Gastrocnemius medialis (tissue), 4 donors: Measurements from ENCODE around the gene AMZ2. TPM values are rescaled to one million over a fixed set of nuclear protein-coding genes. Genes with fewer than 3 reads are reported as not detected.
"Not testable (repeated sequence)": the region's sequence is repeated elsewhere in the genome, so short reads cannot be mapped to it uniquely, and the experiment has no call there.

Experiments used
- ATAC-seq, 2 donors: fragments of 150-250 bp; one replicate each; pipeline ENCODE4 v1.9.1; 2016
- DNase-seq, 2 donors: peaks; one replicate each; pipeline ENCODE4 v3.0.0-alpha.2; 2019
- H3K27ac ChIP-seq, 4 donors: fragments of 200-600 bp; sonication (generic); 1 replicate in 1 of 4; 2 replicates in 3 of 4; pipeline ENCODE4 v1.5.1; 2016 to 2018; ENCODE audit warnings: mild to moderate bottlenecking in 2 of 4, moderate library complexity in 1 of 4
- H3K27me3 ChIP-seq, 3 donors: fragments of 200-600 bp; sonication (generic) in 2 of 3; 1 replicate in 1 of 3; 2 replicates in 2 of 3; pipeline versions ENCODE4 v1.5.1 to v1.6.0; 2016 to 2019; ENCODE audit warnings: mild to moderate bottlenecking in 1 of 3, moderate library complexity in 1 of 3
- H3K36me3 ChIP-seq, 2 donors: fragments of 200-600 bp; sonication (generic) in 1 of 2; one replicate each; pipeline ENCODE4 v1.5.1; 2017 to 2018
- H3K4me1 ChIP-seq, 2 donors: fragments of 200-600 bp; sonication (generic) in 1 of 2; one replicate each; pipeline ENCODE4 v1.5.1; 2016 to 2017; ENCODE audit warnings: mild to moderate bottlenecking in 2 of 2
- H3K4me3 ChIP-seq, 4 donors: fragments of 200-600 bp; sonication (generic) in 3 of 4; 1 replicate in 1 of 4; 2 replicates in 3 of 4; pipeline ENCODE4 v1.5.1; 2016 to 2019; ENCODE audit warnings: mild to moderate bottlenecking in 2 of 4
- H3K9me3 ChIP-seq, 3 donors: fragments of 200-600 bp; sonication (generic) in 2 of 3; 1 replicate in 1 of 3; 2 replicates in 2 of 3; pipeline ENCODE4 v1.5.1; 2016 to 2019
- POLR2A ChIP-seq, 2 donors: fragments of 450-650 bp; IDR thresholded peaks; one replicate each; pipeline ENCODE4 v1.6.1; 2017; ENCODE audit warnings: antibody characterized with exemption in 2 of 2, mild to moderate bottlenecking in 2 of 2, moderate library complexity in 2 of 2
- in situ Hi-C, 4 donors: fragments of 200-750 bp; cut with MboI; loops; one replicate each; pipeline versions ENCODE4 v1.15.0 to v1.8.0; 2017; ENCODE audit warnings: low sequenced_read_pairs in 4 of 4
- intact Hi-C: fragments of 100-400 bp; cut with DNase I; formaldehyde crosslinking; loops from one replicate; pipeline ENCODE4 v1.15.1; 2023; ENCODE audit warnings: low total_unique reads
- total RNA-seq, 4 donors: library from RNA; depleted of rRNA; stranded (reverse); fragments of >200 nt; gene quantifications; one replicate each; pipeline versions ENCODE4 v1.1.0 to v1.2.3, GENCODE V29; 2016
- TF ChIP-seq, protein P1 (sequence below), 5 experiments: fragments of 450-650 bp in 3 of 5; fragments of 200-600 bp in 2 of 5; sonication (generic) in 2 of 5; IDR thresholded peaks in 4 of 5; conservative IDR thresholded peaks in 1 of 5; 1 replicate in 4 of 5; 2 replicates in 1 of 5; pipeline ENCODE4 v1.5.1; 2016 to 2019; ENCODE audit warnings: antibody characterized with exemption in 5 of 5, mild to moderate bottlenecking in 3 of 5, moderate library complexity in 3 of 5

Gene AMZ2
- total RNA-seq, 4 donors from 2014 or later, result 47.6 to 86.9 (median 61.8) TPM

DNA sequence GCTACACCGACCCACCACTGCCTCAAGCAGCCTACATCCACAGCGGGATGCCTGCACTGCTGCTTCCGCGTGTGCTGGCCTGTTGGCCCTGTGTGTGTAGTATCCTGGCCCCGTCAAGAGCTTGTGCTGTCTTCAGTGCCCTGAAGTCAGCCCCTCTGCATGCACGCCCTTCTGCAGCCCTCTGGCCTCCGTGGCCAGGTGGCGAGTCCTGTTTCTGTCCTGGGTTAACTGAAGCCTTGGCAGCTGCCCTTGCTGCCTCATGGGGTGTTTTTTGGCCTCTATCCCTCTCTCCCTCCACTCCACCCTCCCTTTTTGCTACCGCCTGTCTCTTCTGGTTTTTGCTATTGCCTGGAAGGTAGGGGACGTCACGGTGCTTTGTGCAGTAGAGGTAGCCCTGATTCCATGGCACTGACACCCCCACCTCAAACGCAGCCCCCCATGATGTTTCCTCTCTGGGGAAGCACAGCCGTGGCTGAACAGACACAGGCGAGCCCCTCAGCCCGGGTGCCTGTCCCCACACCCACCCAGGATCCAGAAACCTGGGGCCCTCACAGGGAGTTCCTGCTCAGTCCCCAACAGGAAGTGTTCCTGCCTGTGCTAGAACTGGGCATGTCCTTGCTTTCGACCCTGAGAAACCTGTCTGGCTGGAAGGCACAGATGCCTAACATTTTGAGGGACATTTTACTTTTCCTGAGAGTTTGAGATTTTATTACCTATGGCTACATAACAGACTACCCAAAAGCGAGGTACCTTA lies 18.8 kb upstream of the AMZ2 start:
- H3K4me1 ChIP-seq, result peaks cover 3 to 16% of the 10 kb centered on the region in 2 donors
- no peaks in the 10 kb centered on the region for H3K36me3 ChIP-seq
- H3K27me3 ChIP-seq, result no peaks in the 10 kb centered on the region
- in situ Hi-C loops, result no loop called here
- no peak overlapping the region for H3K4me3 ChIP-seq
- no peak for DNase-seq
- H3K27ac ChIP-seq, result peak overlapping the region in 1 of 4 donors; percentile 35
- H3K9me3 ChIP-seq, result no peaks in the 10 kb centered on the region
- TF ChIP-seq, protein P1, sequence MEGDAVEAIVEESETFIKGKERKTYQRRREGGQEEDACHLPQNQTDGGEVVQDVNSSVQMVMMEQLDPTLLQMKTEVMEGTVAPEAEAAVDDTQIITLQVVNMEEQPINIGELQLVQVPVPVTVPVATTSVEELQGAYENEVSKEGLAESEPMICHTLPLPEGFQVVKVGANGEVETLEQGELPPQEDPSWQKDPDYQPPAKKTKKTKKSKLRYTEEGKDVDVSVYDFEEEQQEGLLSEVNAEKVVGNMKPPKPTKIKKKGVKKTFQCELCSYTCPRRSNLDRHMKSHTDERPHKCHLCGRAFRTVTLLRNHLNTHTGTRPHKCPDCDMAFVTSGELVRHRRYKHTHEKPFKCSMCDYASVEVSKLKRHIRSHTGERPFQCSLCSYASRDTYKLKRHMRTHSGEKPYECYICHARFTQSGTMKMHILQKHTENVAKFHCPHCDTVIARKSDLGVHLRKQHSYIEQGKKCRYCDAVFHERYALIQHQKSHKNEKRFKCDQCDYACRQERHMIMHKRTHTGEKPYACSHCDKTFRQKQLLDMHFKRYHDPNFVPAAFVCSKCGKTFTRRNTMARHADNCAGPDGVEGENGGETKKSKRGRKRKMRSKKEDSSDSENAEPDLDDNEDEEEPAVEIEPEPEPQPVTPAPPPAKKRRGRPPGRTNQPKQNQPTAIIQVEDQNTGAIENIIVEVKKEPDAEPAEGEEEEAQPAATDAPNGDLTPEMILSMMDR (IDR thresholded peaks at IDR 0.05 in 4 of 5, conservative IDR thresholded peaks at IDR 0.05 in 1 of 5), result no peak
- TF ChIP-seq POLR2A (IDR thresholded peaks at IDR 0.05), result no peak
- intact Hi-C loops, result no loop called here
- ATAC-seq, result no peak

DNA sequence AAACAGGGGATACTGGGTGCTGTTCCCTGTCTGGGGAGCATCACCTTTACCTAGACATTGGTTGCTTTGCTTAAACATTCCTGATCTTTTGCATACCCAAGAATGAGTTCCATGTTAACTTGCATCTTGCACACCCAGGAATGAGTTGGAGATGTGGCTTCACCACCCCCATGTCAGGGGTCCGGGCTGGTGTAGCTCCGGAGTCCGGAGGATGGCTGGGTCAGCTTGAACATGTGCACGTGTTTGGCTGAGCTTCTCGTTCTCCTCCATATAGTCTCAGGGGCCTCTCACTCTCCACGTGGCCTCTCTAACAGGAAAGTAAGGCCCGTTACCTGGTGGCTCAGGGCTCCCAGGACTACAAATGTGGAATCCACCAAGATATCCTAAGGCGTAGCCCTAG lies 18.2 kb upstream of the AMZ2 start:
- Histone ChIP-seq H3K4me1 (peaks cover 4 to 22% of the 10 kb centered on the region in 2 donors), H3K27ac (no peak overlapping the region), H3K4me3 (no peak overlapping the region), H3K27me3 (no peaks in the 10 kb centered on the region), H3K9me3 (no peaks in the 10 kb centered on the region), H3K36me3 (no peaks in the 10 kb centered on the region)
- in situ Hi-C loops, result no loop called here
- intact Hi-C loops, result no loop called here
- TF ChIP-seq POLR2A (IDR thresholded peaks at IDR 0.05), result no peak
- TF ChIP-seq, protein P1 (IDR thresholded peaks at IDR 0.05 in 4 of 5, conservative IDR thresholded peaks at IDR 0.05 in 1 of 5), result no peak
- DNase-seq, result no peak
- ATAC-seq, result no peak

- H3K9me3 ChIP-seq, H3K4me3 ChIP-seq, H3K36me3 ChIP-seq, H3K27ac ChIP-seq, H3K27me3 ChIP-seq, ATAC-seq, in situ Hi-C loops, intact Hi-C loops, DNase-seq: not testable (repeated sequence)
- peaks cover 17 to 32% of the 10 kb centered on the region in 2 donors for H3K4me1 ChIP-seq
Measured at GRCh38 chr17:68231131-68231530, 16.7 kb upstream of the AMZ2 start.

DNA sequence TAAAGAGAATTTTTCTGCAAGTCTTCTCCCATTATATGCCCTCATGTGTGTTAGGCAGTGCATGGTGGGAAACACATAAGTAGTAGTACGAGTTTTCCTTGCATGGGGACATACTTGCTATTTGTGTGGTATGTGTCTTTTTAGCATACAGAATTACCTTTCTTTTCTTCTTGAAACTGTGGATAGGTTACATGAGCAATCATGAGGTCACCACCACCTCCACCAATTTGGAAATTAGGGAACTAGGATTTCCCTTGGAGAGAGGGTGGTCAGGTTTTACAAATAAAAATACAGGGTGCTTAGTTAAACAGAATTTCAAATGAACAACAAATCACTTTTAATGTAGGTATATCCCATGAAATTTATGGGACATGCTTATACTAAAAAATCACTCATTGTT lies 16.3 kb upstream of the AMZ2 start:
- Histone ChIP-seq H3K27ac (no peak overlapping the region), H3K27me3 (no peaks in the 10 kb centered on the region), H3K4me1 (peaks cover 17 to 32% of the 10 kb centered on the region in 2 donors), H3K9me3 (no peaks in the 10 kb centered on the region), H3K4me3 (no peak overlapping the region), H3K36me3 (no peaks in the 10 kb centered on the region)
- ATAC-seq (no peak), DNase-seq (no peak)
- TF ChIP-seq, protein P1 (IDR thresholded peaks at IDR 0.05 in 4 of 5, conservative IDR thresholded peaks at IDR 0.05 in 1 of 5), result no peak
- no peak for TF ChIP-seq POLR2A (IDR thresholded peaks at IDR 0.05)
- intact Hi-C loops (no loop called here), in situ Hi-C loops (no loop called here)

DNA sequence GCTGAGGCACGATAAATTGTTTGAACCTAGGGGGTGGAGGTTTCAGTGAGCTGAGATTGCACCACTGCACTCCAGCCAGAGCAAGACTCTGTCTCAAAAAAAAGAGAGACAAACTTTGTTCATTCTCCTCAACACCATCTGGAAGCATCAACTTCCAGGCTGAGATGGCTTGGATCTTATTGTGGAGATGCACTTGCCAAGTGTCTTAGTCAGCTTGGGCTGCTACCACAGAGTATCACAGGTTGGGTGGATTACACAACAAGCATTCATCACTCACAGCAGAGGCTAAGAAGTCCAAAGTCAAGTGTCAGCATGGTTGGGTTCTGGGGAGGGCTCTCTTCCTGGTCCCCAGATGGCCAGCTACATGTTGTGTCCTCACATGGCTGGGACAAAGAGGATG lies 15.1 kb upstream of the AMZ2 start:
- peaks cover 17 to 32% of the 10 kb centered on the region in 2 donors for H3K4me1 ChIP-seq
- H3K36me3 ChIP-seq, in situ Hi-C loops, intact Hi-C loops, H3K27me3 ChIP-seq, H3K4me3 ChIP-seq, H3K9me3 ChIP-seq: not testable (repeated sequence)
- DNase-seq, result peak; percentile 65 to 69
- ATAC-seq, result peak; percentile 82 to 83
- peak overlapping the region; percentile 35 to 93 (median 55) for H3K27ac ChIP-seq
